ENCODE data around the gene EFCAB8. TPM values are rescaled to one million over a fixed set of nuclear protein-coding genes. Genes with fewer than 3 reads are reported as not detected.

The EFCAB8 gene
- total RNA-seq, 1 experiment from 2014 or later = 0.09 TPM

- H2BK20ac ChIP-seq (ENCODE audit: low read depth, low read length, poor library complexity, severe bottlenecking) = no peak overlapping the region
- TF ChIP-seq CTCF (conservative IDR thresholded peaks at IDR 0.05) = no peak
- Mint-ChIP-seq H3K9me3 (peaks cover 8 to 11% of the 10 kb centered on the region in 2 experiments), H3K4me3 (no peak overlapping the region), H3K27me3 (ENCODE audit: low read depth) (peaks cover 10% of the 10 kb centered on the region), H3K36me3 (ENCODE audit: insufficient read depth in 1 of 3, low read depth in 3 of 3) (peaks cover 0 to 8% (median 8%) of the 10 kb centered on the region in 3 experiments; a peak in 5 of 7 replicates), H3K27ac (peak overlapping the region in 1 of 3 experiments; percentile 65; a peak in 2 of 7 replicates), H3K4me1 (peaks cover 14 to 23% of the 10 kb centered on the region in 2 experiments)
- H3K23me2 ChIP-seq (ENCODE audit: insufficient read length, low read depth, low read length, poor library complexity, severe bottlenecking) = no peaks in the 10 kb centered on the region
- H3K79me2 ChIP-seq (ENCODE audit: insufficient read depth, low read length) = no peaks in the 10 kb centered on the region
- H4K5ac ChIP-seq (ENCODE audit: insufficient read length, low read depth, low read length) = no peak overlapping the region
- DNase-seq = peak; percentile 32
- WGBS (ENCODE audit: extremely low coverage, insufficient read length, low lambda C conversion rate) = no CpG with 5 or more reads among the region's 15 CpGs
- no peak overlapping the region for H2BK12ac ChIP-seq (ENCODE audit: insufficient read length, low read depth, low read length)
- no peak overlapping the region for H3K4me2 ChIP-seq (ENCODE audit: insufficient read depth, insufficient read length, low read length)
- no peak overlapping the region for H4K8ac ChIP-seq (replicated peaks; ENCODE audit: insufficient read length, low read depth, low read length)
- H3K18ac ChIP-seq (ENCODE audit: insufficient read length, low read depth, low read length) = no peak overlapping the region
- no peaks in the 10 kb centered on the region for H3K9me3 ChIP-seq (ENCODE audit: control insufficient read depth, low read depth, low read length)
- no peaks in the 10 kb centered on the region for H3K27me3 ChIP-seq (ENCODE audit: insufficient read depth, low read length)
- no peak overlapping the region for H3T11ph ChIP-seq (ENCODE audit: low read length)
- no peak overlapping the region for H3K4ac ChIP-seq (ENCODE audit: low read depth, low read length)
- no peak overlapping the region for H2BK120ac ChIP-seq (ENCODE audit: low read depth, low read length, poor library complexity, severe bottlenecking)
- no peak overlapping the region for H2AFZ ChIP-seq (ENCODE audit: low read length)
- H2AK5ac ChIP-seq (ENCODE audit: insufficient read length, low read length) = no peak overlapping the region
- no peak overlapping the region for H3K56ac ChIP-seq (ENCODE audit: insufficient read length, low read depth, low read length)
- H4K20me1 ChIP-seq (ENCODE audit: control insufficient read depth, insufficient read depth, insufficient read length) = no peaks in the 10 kb centered on the region
- H3K4me1 ChIP-seq (ENCODE audit: insufficient read depth, low read length) = peaks cover 4% of the 10 kb centered on the region; the same call in 1 of the 2 replicates
- peak overlapping the region; percentile 35 for H4K91ac ChIP-seq (ENCODE audit: insufficient read length, low read depth, low read length)
- H2BK5ac ChIP-seq (ENCODE audit: insufficient read length, low read length) = no peak overlapping the region
- no peaks in the 10 kb centered on the region for H3K79me1 ChIP-seq (ENCODE audit: insufficient read depth, low read depth, low read length, poor library complexity, severe bottlenecking)
- no peak overlapping the region for H2BK15ac ChIP-seq (ENCODE audit: low read depth, low read length)
- H3K14ac ChIP-seq (ENCODE audit: insufficient read depth, low read length) = no peak overlapping the region
- H3K23ac ChIP-seq (ENCODE audit: insufficient read length, low read depth, low read length) = no peak overlapping the region
- no peak overlapping the region for H3K9ac ChIP-seq (ENCODE audit: extremely low read depth, insufficient read length, low read length)
- H3K27ac ChIP-seq (ENCODE audit: insufficient read length, low read depth, low read length) = no peak overlapping the region
Observed at GRCh38 chr20:32975698-32976674, 117.3 kb downstream of the EFCAB8 start.

All from H9 (cell line).